GM18511 (cell line): ENCODE results near the gene MCM10.
"Not testable (repeated sequence)": the region's sequence is repeated elsewhere in the genome, so short reads cannot be mapped to it uniquely, and the experiment has no call there.

ENCODE experiments used
- ATAC-seq: cut with Tn5 transposase; IDR thresholded peaks from one replicate; pipeline ENCODE4 v1.9.1; 2021; ENCODE audit warnings: mild to moderate bottlenecking, moderate library complexity; ENCODE audit not compliant: unreplicated experiment

MCM10 gene

GRCh38 chr10:13219685-13220670, 58.6 kb downstream of the MCM10 start:
- no peak for ATAC-seq

GRCh38 chr10:13221572-13221971, 60.2 kb downstream of the MCM10 start:
- ATAC-seq = no peak

GRCh38 chr10:13222151-13222550, 60.8 kb downstream of the MCM10 start:
- ATAC-seq = no peak

- ATAC-seq = no peak
Measured at GRCh38 chr10:13222566-13222965, 61.2 kb downstream of the MCM10 start.

GRCh38 chr10:13223241-13223640, 61.9 kb downstream of the MCM10 start:
- no peak for ATAC-seq

GRCh38 chr10:13224210-13224995, 63.0 kb downstream of the MCM10 start:
- no peak for ATAC-seq

GRCh38 chr10:13225601-13226000, 64.2 kb downstream of the MCM10 start:
- ATAC-seq = no peak

- ATAC-seq = no peak
Measured at GRCh38 chr10:13227031-13227430, 65.7 kb downstream of the MCM10 start.

GRCh38 chr10:13231190-13231589, 69.8 kb downstream of the MCM10 start:
- ATAC-seq = no peak

GRCh38 chr10:13231808-13232207, 70.5 kb downstream of the MCM10 start:
- no peak for ATAC-seq

- ATAC-seq = no peak
Measured at GRCh38 chr10:13233358-13233757, 72.0 kb downstream of the MCM10 start.

- no peak for ATAC-seq
Measured at GRCh38 chr10:13234172-13234571, 72.8 kb downstream of the MCM10 start, which contains the start of gene UCMA. Gene UCMA, minus strand, starts transcription at chr10:13234374. Its CDS starts 116 bp downstream, at chr10:13234258.

- not testable (repeated sequence) for ATAC-seq
Measured at GRCh38 chr10:13234736-13235135, 73.4 kb downstream of the MCM10 start.

- ATAC-seq = no peak
Measured at GRCh38 chr10:13236638-13237037, 75.3 kb downstream of the MCM10 start.

- no peak for ATAC-seq
Measured at GRCh38 chr10:13238271-13239077, 77.1 kb downstream of the MCM10 start.

GRCh38 chr10:13239923-13240322, 78.6 kb downstream of the MCM10 start:
- no peak for ATAC-seq

GRCh38 chr10:13241613-13242012, 80.3 kb downstream of the MCM10 start:
- ATAC-seq = no peak

- ATAC-seq = not testable (repeated sequence)
Measured at GRCh38 chr10:13242260-13242659, 80.9 kb downstream of the MCM10 start.

- ATAC-seq = no peak
Measured at GRCh38 chr10:13247246-13247645, 85.9 kb downstream of the MCM10 start.

GRCh38 chr10:13247784-13248183, 86.4 kb downstream of the MCM10 start:
- ATAC-seq = no peak

- ATAC-seq = no peak
Measured at GRCh38 chr10:13253726-13254125, 92.4 kb downstream of the MCM10 start.
